HUES64 (cell line): ENCODE results near the gene CDCA8.

Experiments
- H3K27ac ChIP-seq: 2 replicates; pipeline ENCODE4 v1.7.0; 2013; ENCODE audit warnings: low read depth, low read length, inconsistent platforms
- H3K27me3 ChIP-seq: 2 replicates; pipeline ENCODE4 v1.6.1; 2013; ENCODE audit warnings: mild to moderate bottlenecking, low read length; ENCODE audit not compliant: insufficient read depth
- H3K36me3 ChIP-seq: 2 replicates; pipeline ENCODE4 v1.6.1; 2013; ENCODE audit warnings: mild to moderate bottlenecking, low read length; ENCODE audit not compliant: insufficient read depth
- H3K4me1 ChIP-seq: 2 replicates; pipeline ENCODE4 v1.6.1; 2013; ENCODE audit warnings: mild to moderate bottlenecking, low read length, moderate library complexity; ENCODE audit not compliant: insufficient read depth
- H3K4me3 ChIP-seq: 2 replicates; pipeline ENCODE4 v1.5.1; 2013; ENCODE audit warnings: mild to moderate bottlenecking, low read length, moderate library complexity
- H3K9ac ChIP-seq: 2 replicates; pipeline ENCODE4 v1.6.1; 2013; ENCODE audit warnings: mild to moderate bottlenecking, low read depth, low read length
- H3K9me3 ChIP-seq: 2 replicates; pipeline ENCODE4 v1.6.1; 2013; ENCODE audit warnings: low read depth, low read length; ENCODE audit not compliant: insufficient read depth
- WGBS: fragments of 150-250, 120-280 bp; methylation state at CpG from one replicate; pipeline ENCODE4 v1.1.7; 2013; ENCODE audit warnings: missing lambda C conversion rate; 5-methylcytosine and 5-hydroxymethylcytosine counted together

CDCA8 gene

DNA sequence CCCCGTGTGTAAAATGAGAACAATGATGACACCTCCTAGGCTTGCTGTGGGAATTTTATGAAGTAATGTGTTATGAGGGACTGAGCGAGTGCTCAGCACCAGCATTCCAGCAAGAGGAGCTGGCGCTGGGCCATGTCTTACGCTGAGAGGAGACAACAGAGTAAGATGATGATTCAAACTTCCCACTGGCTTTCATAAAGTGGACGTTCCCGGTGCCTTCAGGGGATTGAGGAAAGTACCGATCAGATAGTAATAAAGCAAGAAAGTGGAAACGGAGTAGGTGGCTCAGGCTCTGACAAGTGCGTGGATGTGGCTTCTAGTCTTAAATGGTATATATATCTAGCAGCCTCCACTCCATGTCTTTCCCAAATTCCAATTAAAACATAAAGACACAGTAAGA lies 48.8 kb downstream of the CDCA8 start:
- H3K27me3 ChIP-seq, result peaks cover 31% of the 10 kb centered on the region
- peaks cover 3% of the 10 kb centered on the region; the same call in 1 of the 2 replicates for H3K4me1 ChIP-seq
- no peak overlapping the region for H3K9ac ChIP-seq
- H3K36me3 ChIP-seq, result no peaks in the 10 kb centered on the region
- no peak overlapping the region for H3K4me3 ChIP-seq
- H3K9me3 ChIP-seq, result no peaks in the 10 kb centered on the region
- WGBS, result 87% methylated on average over 8 of the region's 9 CpGs
- no peak overlapping the region for H3K27ac ChIP-seq

DNA sequence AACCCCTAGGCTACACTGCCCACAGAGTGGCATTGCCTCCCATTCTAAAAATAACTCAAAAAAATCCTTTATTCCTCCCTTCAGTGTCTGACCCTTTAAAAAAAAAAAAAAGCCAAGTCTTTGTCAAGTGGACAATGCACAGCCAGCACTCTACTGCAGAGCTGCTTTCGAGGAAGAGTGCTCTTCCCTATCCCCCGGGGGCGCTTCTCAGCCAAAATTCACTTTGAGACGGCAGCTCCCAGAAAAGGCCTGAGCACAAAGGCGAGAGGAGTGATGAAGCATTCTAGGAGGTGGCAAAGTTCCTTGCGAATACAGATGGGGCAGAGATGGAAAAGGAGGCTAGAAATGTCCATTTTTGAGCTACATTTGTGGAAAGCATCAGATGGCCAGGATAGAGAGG lies 49.3 kb downstream of the CDCA8 start:
- Histone ChIP-seq H3K9me3 (peaks cover under 1% of the 10 kb centered on the region; the same call in 1 of the 2 replicates), H3K4me3 (no peak overlapping the region), H3K27ac (no peak overlapping the region), H3K4me1 (peaks cover 3% of the 10 kb centered on the region; the same call in 1 of the 2 replicates), H3K9ac (no peak overlapping the region), H3K27me3 (peaks cover 31% of the 10 kb centered on the region), H3K36me3 (no peaks in the 10 kb centered on the region)
- WGBS, result 46% methylated on average over 6 of the region's 6 CpGs

DNA sequence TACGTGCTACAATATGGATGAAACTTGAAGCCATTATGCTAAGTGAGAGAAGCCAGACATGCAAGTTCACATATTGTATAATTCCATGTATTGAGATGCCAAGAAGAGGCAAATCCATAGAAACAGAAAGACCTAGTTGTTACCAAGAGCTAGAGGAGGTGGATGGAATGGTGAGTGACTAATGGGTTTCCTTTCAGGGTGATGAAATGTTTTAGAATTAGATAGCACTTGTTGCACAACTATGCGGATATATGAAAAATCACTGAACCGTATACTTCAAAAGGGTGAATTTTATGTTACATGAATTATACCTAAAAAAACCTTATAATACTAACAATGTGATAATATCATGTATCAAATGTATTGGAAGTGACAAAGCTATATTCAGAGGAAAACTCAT lies 54.5 kb downstream of the CDCA8 start:
- Histone ChIP-seq H3K27me3 (peaks cover 37% of the 10 kb centered on the region), H3K36me3 (no peaks in the 10 kb centered on the region), H3K4me1 (peaks cover 1% of the 10 kb centered on the region; the same call in 1 of the 2 replicates), H3K9me3 (peaks cover 2% of the 10 kb centered on the region; the same call in 1 of the 2 replicates), H3K27ac (no peak overlapping the region), H3K4me3 (no peak overlapping the region), H3K9ac (no peak overlapping the region)
- 84% methylated on average over 1 of the region's 3 CpGs for WGBS

DNA sequence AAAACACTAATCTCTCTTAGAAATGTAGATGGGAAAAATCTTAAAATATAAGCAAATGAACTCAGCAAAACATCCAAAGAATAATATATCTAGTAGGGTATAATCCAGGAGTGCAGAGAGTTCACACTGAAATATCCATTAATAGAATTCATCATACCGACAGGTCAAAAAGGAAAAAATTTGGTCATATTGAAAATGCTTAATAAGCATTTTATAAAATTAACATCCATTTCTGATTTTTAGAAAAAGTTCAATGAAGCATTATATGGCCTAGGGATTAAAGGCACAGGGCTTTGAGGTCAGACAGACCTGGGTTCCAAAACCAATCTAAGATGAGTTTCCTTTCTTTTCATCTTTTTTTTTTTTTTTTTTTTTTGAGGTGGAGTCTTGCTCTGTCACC lies 56.2 kb downstream of the CDCA8 start:
- Histone ChIP-seq H3K36me3 (no peaks in the 10 kb centered on the region), H3K4me3 (no peak overlapping the region), H3K27me3 (peaks cover 47% of the 10 kb centered on the region), H3K9ac (no peak overlapping the region), H3K4me1 (no peaks in the 10 kb centered on the region), H3K9me3 (peaks cover 2% of the 10 kb centered on the region; the same call in 1 of the 2 replicates), H3K27ac (no peak overlapping the region)
- no CpG with 5 or more reads among the region's 1 CpG for whole genome bisulfite sequencing

DNA sequence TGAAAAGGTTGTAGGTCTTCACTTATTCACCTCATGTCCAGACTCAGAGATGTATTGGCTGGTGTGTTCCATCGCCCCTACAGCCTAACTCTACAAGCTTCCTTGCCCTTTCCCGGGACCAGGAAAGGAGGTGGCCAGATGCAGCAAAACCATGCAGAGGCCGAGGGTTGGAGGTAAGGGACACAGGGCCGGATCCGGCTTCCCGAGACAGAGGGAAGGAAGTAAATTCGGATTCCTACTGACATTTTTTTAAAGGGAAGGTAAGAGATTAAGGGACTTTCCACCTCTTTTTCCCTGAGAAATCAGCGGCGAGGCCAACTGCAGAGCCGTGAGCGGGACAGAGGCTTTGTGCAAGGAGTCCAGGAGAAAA lies 59.9 kb downstream of the CDCA8 start:
- 30% methylated on average over 11 of the region's 11 CpGs for WGBS
- no peak overlapping the region for H3K27ac ChIP-seq
- peaks cover 78% of the 10 kb centered on the region for H3K27me3 ChIP-seq
- H3K9ac ChIP-seq, result no peak overlapping the region
- no peaks in the 10 kb centered on the region for H3K36me3 ChIP-seq
- peak overlapping the region; percentile 50 for H3K4me3 ChIP-seq
- no peaks in the 10 kb centered on the region for H3K4me1 ChIP-seq
- no peaks in the 10 kb centered on the region for H3K9me3 ChIP-seq

DNA sequence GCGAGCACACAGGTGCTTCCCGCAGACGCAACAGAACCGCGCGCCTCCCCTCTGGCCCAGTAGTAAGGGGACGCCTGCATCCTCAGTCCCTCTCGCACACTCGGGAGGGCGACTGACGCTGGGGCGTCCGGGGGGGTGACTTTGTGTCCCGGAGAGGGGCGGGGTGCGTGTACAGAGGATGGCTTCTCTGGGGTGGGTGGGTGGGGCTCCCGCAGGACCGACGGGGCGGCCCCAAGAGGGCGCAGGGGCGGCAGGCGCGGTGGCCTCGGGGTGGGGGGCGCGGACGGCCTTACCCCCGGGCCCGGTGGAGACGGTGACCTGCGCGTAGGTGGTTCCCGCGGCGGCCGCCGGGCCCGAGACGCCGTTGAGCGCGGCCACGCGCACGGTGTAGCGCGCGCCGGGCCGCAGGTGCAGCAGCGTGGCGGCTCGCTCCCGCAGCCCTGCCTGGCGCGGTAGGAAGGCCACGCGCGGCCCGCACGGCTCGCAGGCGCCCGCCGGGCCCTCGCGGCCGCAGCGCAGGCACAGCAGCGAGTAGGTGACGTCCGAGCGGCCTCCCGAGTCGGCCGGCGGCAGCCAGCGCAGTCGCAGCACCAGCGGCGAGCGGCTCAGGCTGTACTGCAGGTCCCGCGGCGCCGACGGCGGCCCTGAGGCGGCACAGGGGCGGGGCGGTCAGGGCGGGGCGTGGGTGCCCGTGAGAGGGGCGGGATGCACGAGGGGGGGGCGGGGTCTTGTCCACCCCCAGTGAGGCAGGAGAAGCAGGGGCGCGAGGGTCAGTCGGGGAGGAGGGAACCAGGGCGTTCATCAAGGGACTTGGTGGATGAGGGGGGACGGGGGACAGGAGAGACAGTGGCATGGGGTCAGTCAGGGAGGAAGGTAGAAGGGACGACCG lies 60.5 kb downstream of the CDCA8 start:
- H3K4me3 ChIP-seq, result peak overlapping the region; percentile 50
- H3K27ac ChIP-seq, result no peak overlapping the region
- no peaks in the 10 kb centered on the region for H3K4me1 ChIP-seq
- H3K36me3 ChIP-seq, result no peaks in the 10 kb centered on the region
- no peak overlapping the region for H3K9ac ChIP-seq
- H3K9me3 ChIP-seq, result no peaks in the 10 kb centered on the region
- peaks cover 85% of the 10 kb centered on the region for H3K27me3 ChIP-seq
- 2% methylated on average over 101 of the region's 105 CpGs for WGBS

DNA sequence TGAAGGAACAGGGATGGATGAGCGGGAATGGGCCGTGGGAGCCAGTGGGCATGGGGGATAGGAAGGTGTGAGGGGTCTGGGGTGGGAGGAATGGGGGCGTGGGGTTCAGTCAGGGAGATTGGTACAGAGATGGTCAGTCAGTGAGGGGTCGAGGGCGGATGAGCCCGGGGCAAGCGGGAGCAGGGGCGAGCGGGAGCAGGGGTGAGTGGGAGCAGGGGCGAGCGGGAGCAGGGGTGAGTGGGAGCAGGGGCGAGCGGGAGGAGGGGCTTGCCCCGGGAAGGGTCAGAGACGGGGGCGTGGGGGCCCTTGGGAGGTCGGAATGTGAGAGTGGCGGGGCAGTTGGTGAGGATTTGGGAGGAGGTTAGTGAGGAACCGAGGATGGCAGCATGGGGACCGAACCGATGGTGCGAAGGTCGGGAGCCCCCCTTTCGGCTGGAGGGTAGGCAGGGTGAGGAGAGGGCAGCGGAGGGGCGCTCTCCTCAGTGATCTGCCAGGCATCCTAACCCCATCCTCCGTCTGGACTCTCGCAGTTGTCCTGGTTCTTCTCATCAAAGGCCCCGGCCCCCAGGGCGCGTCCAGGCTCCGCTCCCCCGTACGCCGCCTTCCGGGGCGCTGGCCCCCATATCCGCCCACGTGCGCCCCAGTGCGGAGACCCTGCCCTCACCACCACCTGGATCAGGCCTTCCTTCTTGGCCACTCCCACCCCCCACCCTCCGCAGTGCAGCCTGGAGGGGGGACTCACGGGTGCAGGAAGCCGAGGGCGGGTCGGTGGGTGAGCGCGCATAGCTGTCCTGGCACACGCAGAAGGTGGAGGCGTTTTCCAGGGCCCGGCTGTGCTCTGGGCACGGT lies 61.4 kb downstream of the CDCA8 start:
- Histone ChIP-seq H3K36me3 (no peaks in the 10 kb centered on the region), H3K27me3 (peaks cover 93% of the 10 kb centered on the region), H3K9ac (no peak overlapping the region; the same call in 1 of the 2 replicates), H3K4me3 (peak overlapping the region; percentile 50), H3K9me3 (no peaks in the 10 kb centered on the region), H3K27ac (no peak overlapping the region), H3K4me1 (no peaks in the 10 kb centered on the region)
- WGBS, result 25% methylated on average over 52 of the region's 52 CpGs

DNA sequence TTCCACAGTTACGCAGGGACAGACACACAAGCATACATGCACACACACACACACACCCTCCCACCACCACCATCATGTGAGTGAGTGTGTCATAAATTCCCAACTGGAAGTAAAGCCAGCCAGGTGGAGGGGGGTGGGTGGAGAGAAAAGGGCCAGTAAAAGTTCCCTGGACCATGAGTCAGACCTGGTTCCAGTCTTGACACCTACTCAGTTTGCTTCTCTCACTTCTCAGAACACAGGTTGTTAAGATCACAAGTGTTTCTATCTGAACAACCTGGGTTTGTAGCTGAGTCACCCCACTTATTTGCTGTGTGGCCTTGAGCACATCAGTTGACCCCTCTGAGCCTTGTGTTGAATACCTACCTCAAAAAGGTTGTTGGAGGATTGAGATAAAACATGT lies 63.0 kb downstream of the CDCA8 start:
- Histone ChIP-seq H3K27ac (no peak overlapping the region), H3K27me3 (peaks cover 100% of the 10 kb centered on the region), H3K4me1 (no peaks in the 10 kb centered on the region), H3K9me3 (no peaks in the 10 kb centered on the region), H3K9ac (no peak overlapping the region), H3K4me3 (no peak overlapping the region), H3K36me3 (no peaks in the 10 kb centered on the region)
- WGBS, result no CpG with 5 or more reads among the region's 1 CpG

DNA sequence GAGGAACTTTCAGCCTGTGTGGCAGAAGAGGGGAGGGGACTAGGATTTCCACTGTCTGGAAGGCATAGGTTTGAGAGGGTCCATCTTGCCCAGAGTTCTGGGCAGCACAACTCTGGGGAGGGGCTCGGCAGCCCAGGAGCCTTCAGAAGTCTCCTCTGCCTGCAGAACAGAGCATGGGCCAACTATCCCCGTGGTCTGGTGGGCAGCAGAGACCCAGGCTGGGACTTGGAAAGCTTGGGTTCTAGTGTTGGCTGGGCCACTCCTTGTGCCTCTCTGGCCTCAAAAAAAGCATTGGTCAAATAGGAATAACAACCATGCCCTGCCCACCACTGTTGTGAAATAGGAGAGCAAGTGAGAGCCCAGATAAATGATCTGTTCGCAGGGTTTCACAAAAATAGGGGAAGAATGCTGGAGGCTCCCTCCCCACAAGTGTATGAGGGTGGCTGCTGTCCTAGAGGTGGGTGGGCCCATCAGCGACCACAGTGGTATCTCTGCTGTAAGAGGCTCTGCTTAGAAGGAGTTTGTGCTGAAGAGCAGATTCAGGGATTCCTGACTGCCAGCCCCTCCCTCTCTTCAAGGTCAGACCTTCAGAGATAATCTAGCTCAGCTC lies 63.7 kb downstream of the CDCA8 start:
- 67% methylated on average over 4 of the region's 4 CpGs for WGBS
- no peak overlapping the region for H3K9ac ChIP-seq
- H3K36me3 ChIP-seq, result no peaks in the 10 kb centered on the region
- H3K4me1 ChIP-seq, result no peaks in the 10 kb centered on the region
- H3K4me3 ChIP-seq, result no peak overlapping the region
- peaks cover 100% of the 10 kb centered on the region for H3K27me3 ChIP-seq
- H3K9me3 ChIP-seq, result no peaks in the 10 kb centered on the region
- H3K27ac ChIP-seq, result no peak overlapping the region
